DOHH2 (cell line): ENCODE results near the gene AGAP3.

ENCODE experiments used
- H3F3A ChIP-seq: fragments of 200-600 bp; sonication (generic), shearing (Covaris generic); 2 replicates; pipeline ENCODE4 v1.6.0; 2016; ENCODE audit warnings: antibody characterized with exemption, mild to moderate bottlenecking; ENCODE audit not compliant: control insufficient read depth, insufficient read depth
- H3K27ac ChIP-seq: fragments of 200-600 bp; sonication (generic); 2 replicates; pipeline ENCODE4 v1.5.1; 2014; ENCODE audit warnings: low read depth, mild to moderate bottlenecking, low read length, moderate library complexity
- H3K27me3 ChIP-seq: fragments of 200-600 bp; sonication (generic); 2 replicates; pipeline ENCODE4 v1.6.1; 2014; ENCODE audit warnings: mild to moderate bottlenecking, low read length, mixed read lengths; ENCODE audit not compliant: control insufficient read depth
- H3K36me3 ChIP-seq: fragments of 200-600 bp; sonication (generic); 2 replicates; pipeline ENCODE4 v1.6.1; 2014; ENCODE audit warnings: mild to moderate bottlenecking, low read length, moderate library complexity, mixed read lengths; ENCODE audit not compliant: control insufficient read depth
- H3K4me1 ChIP-seq: fragments of 200-600 bp; sonication (generic); 2 replicates; pipeline ENCODE4 v1.6.1; 2014; ENCODE audit warnings: mild to moderate bottlenecking, low read length, mixed read lengths; ENCODE audit not compliant: control insufficient read depth
- H3K4me2 ChIP-seq: fragments of 200-600 bp; sonication (generic); 2 replicates; pipeline ENCODE4 v1.6.0; 2014; ENCODE audit warnings: mild to moderate bottlenecking, low read length, moderate library complexity
- H3K4me3 ChIP-seq: fragments of 200-600 bp; sonication (generic); 2 replicates; pipeline ENCODE4 v1.5.1; 2014; ENCODE audit warnings: mild to moderate bottlenecking, low read length, mixed read lengths
- H3K79me2 ChIP-seq: fragments of 200-600 bp; sonication (generic); 2 replicates; pipeline ENCODE4 v1.6.1; 2014; ENCODE audit warnings: mild to moderate bottlenecking, low read length, mixed read lengths; ENCODE audit not compliant: control insufficient read depth
- H3K9me2 ChIP-seq: fragments of 200-600 bp; sonication (generic); replicated peaks from 2 replicates; pipeline ENCODE4 v1.6.1; 2014; ENCODE audit warnings: mild to moderate bottlenecking, low read length, mixed read lengths; ENCODE audit not compliant: control insufficient read depth
- H3K9me3 ChIP-seq: fragments of 200-600 bp; sonication (generic); 2 replicates; pipeline ENCODE4 v1.6.1; 2014; ENCODE audit warnings: antibody characterized with exemption, low read length, mixed read lengths; ENCODE audit not compliant: control insufficient read depth, insufficient read depth
- H4K20me1 ChIP-seq: fragments of 200-600 bp; sonication (generic); 2 replicates; pipeline ENCODE4 v1.6.0; 2014; ENCODE audit warnings: low read depth, mild to moderate bottlenecking, antibody characterized with exemption, low read length, moderate library complexity; ENCODE audit not compliant: control insufficient read depth, insufficient read depth
- CTCF ChIP-seq: fragments of 200-600 bp; sonication (generic); IDR thresholded peaks from one replicate; pipeline ENCODE4 v1.5.1; 2014; ENCODE audit warnings: antibody characterized with exemption, mild to moderate bottlenecking, low read depth, low read length; ENCODE audit not compliant: poor library complexity, severe bottlenecking
- EZH2phosphoT487 ChIP-seq: fragments of 200-600 bp; sonication (generic); IDR thresholded peaks from 2 replicates; pipeline ENCODE4 v1.6.1; 2017; ENCODE audit warnings: borderline replicate concordance, mild to moderate bottlenecking, antibody characterized with exemption, low read length, moderate library complexity, mixed read lengths

AGAP3 gene

GRCh38 chr7:151179287-151179860 lies 93.1 kb downstream of the AGAP3 start:
- no peaks in the 10 kb centered on the region for H3K79me2 ChIP-seq
- no peak overlapping the region for H3K4me3 ChIP-seq
- TF ChIP-seq CTCF (no peak), EZH2phosphoT487 (no peak)
- no peaks in the 10 kb centered on the region for H3F3A ChIP-seq
- no peaks in the 10 kb centered on the region for H3K9me3 ChIP-seq
- H3K27ac ChIP-seq, result no peak overlapping the region
- H3K36me3 ChIP-seq, result no peaks in the 10 kb centered on the region
- no peak overlapping the region for H3K4me2 ChIP-seq
- peaks cover 6% of the 10 kb centered on the region; the same call in 1 of the 2 replicates for H3K27me3 ChIP-seq
- no peaks in the 10 kb centered on the region for H3K9me2 ChIP-seq
- H3K4me1 ChIP-seq, result no peaks in the 10 kb centered on the region
- no peaks in the 10 kb centered on the region for H4K20me1 ChIP-seq

DNA sequence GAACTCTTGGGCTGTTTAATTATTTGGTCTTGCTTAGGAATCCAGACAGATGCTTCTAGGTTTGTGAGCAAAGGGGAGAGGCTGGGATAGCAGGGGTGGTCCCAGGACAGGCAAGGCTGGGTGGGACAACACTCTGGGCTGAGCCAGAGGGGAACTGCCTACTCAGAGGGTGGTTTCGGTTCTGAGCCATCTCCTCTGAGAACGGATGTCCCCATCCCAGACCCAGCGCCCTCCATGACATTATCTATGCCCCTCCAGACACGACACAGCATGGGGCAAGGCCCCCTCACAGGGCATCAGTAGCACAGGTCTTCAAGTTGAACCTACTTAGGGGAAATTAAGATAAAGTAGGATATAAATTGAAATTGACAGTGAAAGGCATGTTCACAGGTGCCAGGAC lies 93.7 kb downstream of the AGAP3 start:
- Histone ChIP-seq H4K20me1 (no peaks in the 10 kb centered on the region), H3K27ac (no peak overlapping the region), H3K4me3 (no peak overlapping the region), H3K79me2 (no peaks in the 10 kb centered on the region), H3K36me3 (no peaks in the 10 kb centered on the region), H3F3A (no peaks in the 10 kb centered on the region), H3K27me3 (peaks cover 6% of the 10 kb centered on the region; the same call in 1 of the 2 replicates), H3K4me1 (no peaks in the 10 kb centered on the region), H3K9me2 (no peaks in the 10 kb centered on the region), H3K9me3 (no peaks in the 10 kb centered on the region), H3K4me2 (no peak overlapping the region)
- TF ChIP-seq CTCF, result no peak
- TF ChIP-seq EZH2phosphoT487, result no peak

DNA sequence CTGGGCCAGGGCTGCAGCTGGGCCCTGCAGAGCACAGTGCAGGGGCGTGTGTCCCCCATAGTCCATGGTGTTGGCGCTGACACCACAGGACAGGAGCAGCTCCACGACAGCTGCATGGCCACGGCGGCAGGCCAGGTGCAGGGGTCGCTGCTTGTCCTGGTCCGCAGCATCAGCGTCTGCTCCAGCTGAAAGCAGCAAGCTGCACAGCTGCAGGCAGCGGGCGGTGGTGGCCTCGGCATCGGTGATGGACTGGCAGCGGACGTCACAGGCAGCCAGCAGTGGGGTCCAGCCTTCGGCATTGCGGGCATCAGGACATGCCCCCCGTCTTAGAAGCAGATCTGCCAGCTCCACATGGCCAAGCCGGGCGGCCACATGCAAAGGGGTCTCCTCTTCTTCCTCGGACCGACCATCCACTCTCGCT lies 94.7 kb downstream of the AGAP3 start:
- Histone ChIP-seq H4K20me1 (no peaks in the 10 kb centered on the region), H3K4me1 (no peaks in the 10 kb centered on the region), H3F3A (no peaks in the 10 kb centered on the region), H3K9me2 (no peaks in the 10 kb centered on the region), H3K36me3 (no peaks in the 10 kb centered on the region), H3K27me3 (peaks cover 6% of the 10 kb centered on the region; the same call in 1 of the 2 replicates), H3K4me2 (no peak overlapping the region), H3K27ac (no peak overlapping the region), H3K79me2 (no peaks in the 10 kb centered on the region), H3K4me3 (no peak overlapping the region), H3K9me3 (no peaks in the 10 kb centered on the region)
- TF ChIP-seq EZH2phosphoT487 (no peak), CTCF (no peak)
